Neural cell (in vitro differentiated cells): ENCODE results near the gene AGFG2.

Experiments
- CTCF ChIP-seq: fragments of 450-650 bp; IDR thresholded peaks from 2 replicates; pipeline ENCODE4 v1.5.1; 2014; ENCODE audit warnings: antibody characterized with exemption, mild to moderate bottlenecking, moderate library complexity; ENCODE audit not compliant: poor library complexity, severe bottlenecking
- EP300 ChIP-seq: fragments of 450-650 bp; conservative IDR thresholded peaks from 2 replicates; pipeline ENCODE4 v1.6.1; 2014; ENCODE audit warnings: antibody characterized with exemption, mild to moderate bottlenecking, moderate library complexity; ENCODE audit not compliant: poor library complexity, severe bottlenecking
- EZH2 ChIP-seq: fragments of 200-600, 300-800 bp; shearing (Covaris generic), sonication (generic); IDR thresholded peaks from 2 replicates; pipeline ENCODE4 v1.6.1; 2014; ENCODE audit warnings: antibody characterized with exemption, low read length, borderline replicate concordance, mild to moderate bottlenecking; ENCODE audit not compliant: insufficient read depth, poor library complexity, severe bottlenecking
- MXI1 ChIP-seq: fragments of 450-650 bp; conservative IDR thresholded peaks from 2 replicates; pipeline ENCODE4 v1.6.1; 2014; ENCODE audit warnings: antibody characterized with exemption, mild to moderate bottlenecking; ENCODE audit not compliant: poor library complexity, severe bottlenecking
- POLR2AphosphoS5 ChIP-seq: IDR thresholded peaks from 2 replicates; pipeline ENCODE4 v1.6.1; 2012
- RAD21 ChIP-seq: fragments of 450-650 bp; conservative IDR thresholded peaks from 2 replicates; pipeline ENCODE4 v1.6.1; 2014; ENCODE audit warnings: antibody characterized with exemption, mild to moderate bottlenecking, moderate library complexity
- SMC3 ChIP-seq: fragments of 450-650 bp; conservative IDR thresholded peaks from 2 replicates; pipeline ENCODE4 v1.6.1; 2014; ENCODE audit warnings: antibody characterized with exemption, mild to moderate bottlenecking, moderate library complexity; ENCODE audit not compliant: poor library complexity
- TAF1 ChIP-seq: IDR thresholded peaks from 2 replicates; pipeline ENCODE4 v1.6.1; 2012; ENCODE audit warnings: low read depth
- TF ChIP-seq, protein P1 (sequence below): IDR thresholded peaks from 2 replicates; pipeline ENCODE4 v1.6.1; 2012; ENCODE audit warnings: borderline replicate concordance

DNA sequence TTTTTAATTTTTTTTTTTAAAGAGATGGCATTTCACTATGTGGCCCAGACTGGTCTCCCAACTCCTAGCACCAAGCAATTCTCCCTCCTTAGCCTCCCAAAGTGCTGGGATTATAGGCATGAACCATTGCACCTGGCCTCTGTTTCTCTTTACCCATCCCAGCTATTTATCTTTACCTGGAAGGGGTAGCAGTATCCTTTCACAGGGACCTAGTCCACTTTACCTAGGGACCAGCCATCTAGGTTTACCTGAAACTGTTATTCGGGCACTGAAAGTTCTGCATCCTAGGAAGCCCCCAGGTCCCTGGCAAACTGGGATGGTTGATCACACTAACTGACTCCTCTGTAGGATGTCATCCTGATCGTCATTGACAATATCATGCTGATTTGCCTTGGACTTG is 21.7 kb upstream of the AGFG2 start:
- TF ChIP-seq EP300 (no peak), EZH2 (no peak), CTCF (no peak), POLR2AphosphoS5 (no peak), MXI1 (no peak), RAD21 (no peak), TAF1 (no peak), SMC3 (no peak)
- TF ChIP-seq, protein P1, sequence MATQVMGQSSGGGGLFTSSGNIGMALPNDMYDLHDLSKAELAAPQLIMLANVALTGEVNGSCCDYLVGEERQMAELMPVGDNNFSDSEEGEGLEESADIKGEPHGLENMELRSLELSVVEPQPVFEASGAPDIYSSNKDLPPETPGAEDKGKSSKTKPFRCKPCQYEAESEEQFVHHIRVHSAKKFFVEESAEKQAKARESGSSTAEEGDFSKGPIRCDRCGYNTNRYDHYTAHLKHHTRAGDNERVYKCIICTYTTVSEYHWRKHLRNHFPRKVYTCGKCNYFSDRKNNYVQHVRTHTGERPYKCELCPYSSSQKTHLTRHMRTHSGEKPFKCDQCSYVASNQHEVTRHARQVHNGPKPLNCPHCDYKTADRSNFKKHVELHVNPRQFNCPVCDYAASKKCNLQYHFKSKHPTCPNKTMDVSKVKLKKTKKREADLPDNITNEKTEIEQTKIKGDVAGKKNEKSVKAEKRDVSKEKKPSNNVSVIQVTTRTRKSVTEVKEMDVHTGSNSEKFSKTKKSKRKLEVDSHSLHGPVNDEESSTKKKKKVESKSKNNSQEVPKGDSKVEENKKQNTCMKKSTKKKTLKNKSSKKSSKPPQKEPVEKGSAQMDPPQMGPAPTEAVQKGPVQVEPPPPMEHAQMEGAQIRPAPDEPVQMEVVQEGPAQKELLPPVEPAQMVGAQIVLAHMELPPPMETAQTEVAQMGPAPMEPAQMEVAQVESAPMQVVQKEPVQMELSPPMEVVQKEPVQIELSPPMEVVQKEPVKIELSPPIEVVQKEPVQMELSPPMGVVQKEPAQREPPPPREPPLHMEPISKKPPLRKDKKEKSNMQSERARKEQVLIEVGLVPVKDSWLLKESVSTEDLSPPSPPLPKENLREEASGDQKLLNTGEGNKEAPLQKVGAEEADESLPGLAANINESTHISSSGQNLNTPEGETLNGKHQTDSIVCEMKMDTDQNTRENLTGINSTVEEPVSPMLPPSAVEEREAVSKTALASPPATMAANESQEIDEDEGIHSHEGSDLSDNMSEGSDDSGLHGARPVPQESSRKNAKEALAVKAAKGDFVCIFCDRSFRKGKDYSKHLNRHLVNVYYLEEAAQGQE: no peak
